Measurements from ENCODE around the gene JCHAIN.

Gene JCHAIN

DNA sequence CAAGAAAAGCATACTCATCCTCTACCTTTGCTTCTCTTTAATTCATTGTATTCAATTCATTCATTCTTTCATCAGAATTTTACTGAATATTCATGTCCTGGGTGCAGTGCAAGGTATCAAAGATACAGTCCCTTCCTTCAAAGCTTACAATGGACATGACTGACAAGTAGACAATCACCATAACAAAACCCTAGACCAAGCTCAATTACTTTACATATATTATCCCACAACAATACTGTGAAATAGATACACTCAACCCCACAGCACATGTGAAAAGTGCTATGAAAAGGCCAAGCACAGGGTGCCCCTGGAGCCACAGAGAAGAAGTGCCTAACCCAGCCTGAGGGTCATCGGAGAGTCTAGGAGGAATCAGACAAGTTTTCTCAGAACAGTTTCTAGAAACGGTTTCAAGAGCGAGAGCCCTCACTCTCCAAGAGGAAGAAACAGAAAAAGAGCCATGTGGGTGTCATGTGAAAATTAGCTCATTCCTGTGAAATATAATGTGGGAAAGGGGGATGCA lies 58.9 kb downstream of the JCHAIN start:
- Mint-ChIP-seq H3K4me3 (no peak overlapping the region), H3K4me1 (ENCODE audit: low read depth) (no peaks in the 10 kb centered on the region), H3K27ac (no peak overlapping the region), H3K9me3 (no peaks in the 10 kb centered on the region), H3K36me3 (ENCODE audit: low read depth) (no peaks in the 10 kb centered on the region), H3K27me3 (ENCODE audit: low read depth) (peaks cover 26% of the 10 kb centered on the region)

DNA sequence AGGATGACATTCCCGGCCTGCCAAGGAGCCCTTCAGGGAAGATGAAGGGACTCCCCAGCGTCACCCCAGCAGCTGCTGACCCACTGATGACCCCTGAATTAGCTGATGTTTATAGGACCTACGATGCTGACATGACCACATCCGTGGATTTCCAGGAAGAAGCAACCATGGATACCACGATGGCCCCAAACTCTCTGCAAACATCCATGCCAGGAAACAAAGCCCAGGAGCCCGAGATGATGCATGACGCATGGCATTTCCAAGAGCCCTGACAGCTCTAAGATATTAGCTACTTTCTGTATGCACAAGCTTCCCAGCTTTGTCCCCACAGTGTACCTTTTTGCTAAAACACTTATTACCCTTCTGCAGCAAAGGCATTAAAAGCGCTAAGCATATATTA lies 59.8 kb downstream of the JCHAIN start:
- H3K27ac Mint-ChIP-seq = no peak overlapping the region
- peaks cover 24% of the 10 kb centered on the region for H3K27me3 Mint-ChIP-seq (ENCODE audit: low read depth)
- H3K36me3 Mint-ChIP-seq (ENCODE audit: low read depth) = no peaks in the 10 kb centered on the region
- H3K4me3 Mint-ChIP-seq = no peak overlapping the region
- H3K9me3 Mint-ChIP-seq = no peaks in the 10 kb centered on the region
- no peaks in the 10 kb centered on the region for H3K4me1 Mint-ChIP-seq (ENCODE audit: low read depth)

Measured in T-helper 1 cell treated with Interleukin-12 subunit alpha and Interleukin-12 subunit beta and Interleukin-4 antibody, amounts not matched to agents 30 μg/mL and 1 μg/mL, for 36 hours (primary cell).